ENCODE measurements around the gene PTDSS2. TPM values are rescaled to one million over a fixed set of nuclear protein-coding genes. Genes with fewer than 3 reads are reported as not detected.

PTDSS2 gene
- total and polyA plus RNA-seq, 9 of the 15 experiments (the other 6 are each of a cell fraction or from before 2014, with no cell fraction given) = 0.45 to 53.9 (median 17.2) TPM

- TF ChIP-seq CHD1 (IDR thresholded peaks at IDR 0.05; ENCODE audit: low read length) (no peak), TFAM (CRISPR knock-in tag; conservative IDR thresholded peaks at IDR 0.05) (no peak), CBFA2T2 (conservative IDR thresholded peaks at IDR 0.05) (peak; percentile 83), RREB1 (CRISPR knock-in tag; IDR thresholded peaks at IDR 0.05) (no peak; the same call in 1 of the 2 replicates), MLLT1 (IDR thresholded peaks at IDR 0.05) (peak in 1 of 2 experiments; percentile 88; a peak in 2 of 4 replicates)
Observed at GRCh38 chr11:460331-461199, 10.5 kb downstream of the PTDSS2 start (continued).
